ENCODE measurements around the gene SRRM4.
"Not testable (repeated sequence)": the region's sequence is repeated elsewhere in the genome, so short reads cannot be mapped to it uniquely, and the experiment has no call there.

SRRM4 gene

GRCh38 chr12:118986050-118986449 lies 4.7 kb downstream of the SRRM4 start:
- Mint-ChIP-seq H3K4me3 (no peak overlapping the region), H3K9me3 (peaks cover 3% of the 10 kb centered on the region), H3K4me1 (no peaks in the 10 kb centered on the region), H3K27ac (no peak overlapping the region), H3K27me3 (peaks cover 20% of the 10 kb centered on the region), H3K36me3 (no peaks in the 10 kb centered on the region)
- ATAC-seq = no peak

- Mint-ChIP-seq H3K4me1 (no peaks in the 10 kb centered on the region), H3K4me3 (no peak overlapping the region), H3K9me3 (peaks cover 5% of the 10 kb centered on the region), H3K27ac (no peak overlapping the region), H3K36me3 (no peaks in the 10 kb centered on the region), H3K27me3 (no peaks in the 10 kb centered on the region)
- no peak for ATAC-seq
Observed at GRCh38 chr12:118999107-118999506, 17.8 kb downstream of the SRRM4 start.

- ATAC-seq = no peak
- H3K9me3 Mint-ChIP-seq = peaks cover 9% of the 10 kb centered on the region
- no peak overlapping the region for H3K27ac Mint-ChIP-seq
- peaks cover 27% of the 10 kb centered on the region for H3K27me3 Mint-ChIP-seq
- H3K36me3 Mint-ChIP-seq = no peaks in the 10 kb centered on the region
- H3K4me3 Mint-ChIP-seq = no peak overlapping the region
- no peaks in the 10 kb centered on the region for H3K4me1 Mint-ChIP-seq
Observed at GRCh38 chr12:119005085-119005484, 23.7 kb downstream of the SRRM4 start.

GRCh38 chr12:119005913-119006312 lies 24.6 kb downstream of the SRRM4 start:
- Mint-ChIP-seq H3K27me3 (peaks cover 27% of the 10 kb centered on the region), H3K4me1 (no peaks in the 10 kb centered on the region), H3K4me3 (no peak overlapping the region), H3K36me3 (no peaks in the 10 kb centered on the region), H3K9me3 (peaks cover 6% of the 10 kb centered on the region), H3K27ac (no peak overlapping the region)
- no peak for ATAC-seq

GRCh38 chr12:119006746-119007145 lies 25.4 kb downstream of the SRRM4 start:
- H3K27me3 Mint-ChIP-seq = peaks cover 27% of the 10 kb centered on the region
- ATAC-seq = no peak
- no peak overlapping the region for H3K27ac Mint-ChIP-seq
- H3K4me3 Mint-ChIP-seq = no peak overlapping the region
- peaks cover 4% of the 10 kb centered on the region for H3K9me3 Mint-ChIP-seq
- H3K4me1 Mint-ChIP-seq = no peaks in the 10 kb centered on the region
- no peaks in the 10 kb centered on the region for H3K36me3 Mint-ChIP-seq

- not testable (repeated sequence) for H3K4me1 Mint-ChIP-seq, ATAC-seq, H3K27ac Mint-ChIP-seq, H3K9me3 Mint-ChIP-seq, H3K4me3 Mint-ChIP-seq, H3K36me3 Mint-ChIP-seq
- H3K27me3 Mint-ChIP-seq = peaks cover 27% of the 10 kb centered on the region
Observed at GRCh38 chr12:119008273-119008672, 26.9 kb downstream of the SRRM4 start.

DNA sequence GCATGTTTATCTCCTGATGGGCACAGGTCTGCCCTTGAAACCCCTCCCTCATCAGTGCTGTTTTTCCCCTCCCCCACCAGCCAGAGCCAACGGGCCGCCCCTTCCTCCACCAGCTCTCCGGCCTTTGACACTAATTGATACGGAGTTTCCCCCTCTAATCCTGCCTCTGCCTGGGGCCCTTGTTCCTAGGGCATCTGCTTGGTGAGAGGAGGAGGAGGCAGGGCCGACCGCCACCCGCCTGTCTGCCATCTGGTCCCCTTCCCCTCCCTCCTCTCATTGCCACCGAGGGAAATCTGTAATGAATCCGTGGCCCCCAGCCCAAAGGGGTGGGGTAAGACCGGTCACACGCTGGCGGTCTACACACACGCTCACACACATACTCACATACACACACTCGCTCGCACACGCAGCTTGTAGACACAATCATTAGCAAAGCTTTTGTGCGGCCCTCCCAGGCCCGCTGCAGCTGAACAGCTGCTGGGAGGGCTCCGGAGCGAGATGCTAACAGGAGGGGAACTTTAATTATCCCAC lies 27.4 kb downstream of the SRRM4 start:
- no peak overlapping the region for H3K27ac Mint-ChIP-seq
- H3K9me3 Mint-ChIP-seq = peaks cover 8% of the 10 kb centered on the region
- H3K4me1 Mint-ChIP-seq = no peaks in the 10 kb centered on the region
- peaks cover 27% of the 10 kb centered on the region for H3K27me3 Mint-ChIP-seq
- H3K4me3 Mint-ChIP-seq = no peak overlapping the region
- no peak for ATAC-seq
- no peaks in the 10 kb centered on the region for H3K36me3 Mint-ChIP-seq

- no peak for ATAC-seq
- Mint-ChIP-seq H3K9me3 (peaks cover 8% of the 10 kb centered on the region), H3K4me1 (no peaks in the 10 kb centered on the region), H3K4me3 (no peak overlapping the region), H3K27me3 (peaks cover 21% of the 10 kb centered on the region), H3K36me3 (no peaks in the 10 kb centered on the region), H3K27ac (no peak overlapping the region)
Observed at GRCh38 chr12:119011231-119011630, 29.9 kb downstream of the SRRM4 start.

DNA sequence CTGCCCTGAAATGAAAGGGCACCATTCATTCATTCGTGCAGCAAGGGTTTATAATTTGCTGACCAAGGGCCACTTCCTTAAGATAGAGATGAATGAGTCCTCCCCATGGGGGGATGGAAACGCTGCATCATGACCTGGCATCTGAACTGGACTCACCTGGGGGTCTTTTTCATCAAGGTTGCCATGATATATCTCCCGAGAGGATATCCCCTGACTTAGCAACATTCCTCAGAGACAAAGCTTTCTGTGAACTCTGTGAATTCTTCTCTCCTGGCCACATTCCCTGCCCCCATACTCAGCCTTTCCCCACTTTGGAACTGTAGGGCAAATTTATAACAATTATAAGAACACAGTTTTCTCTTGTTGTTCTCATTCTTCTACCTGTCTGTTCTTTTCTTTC lies 30.8 kb downstream of the SRRM4 start:
- no peak for ATAC-seq
- H3K4me3 Mint-ChIP-seq = no peak overlapping the region
- H3K27me3 Mint-ChIP-seq = peaks cover 24% of the 10 kb centered on the region

GRCh38 chr12:119013023-119013422 lies 31.7 kb downstream of the SRRM4 start:
- Mint-ChIP-seq H3K27me3 (peaks cover 32% of the 10 kb centered on the region), H3K36me3 (no peaks in the 10 kb centered on the region), H3K27ac (no peak overlapping the region), H3K4me3 (no peak overlapping the region), H3K4me1 (no peaks in the 10 kb centered on the region), H3K9me3 (peaks cover 8% of the 10 kb centered on the region)
- ATAC-seq = no peak

More for the DNA sequence above, 30.8 kb downstream of the SRRM4 start:
- Mint-ChIP-seq H3K27ac (no peak overlapping the region), H3K36me3 (no peaks in the 10 kb centered on the region), H3K9me3 (peaks cover 8% of the 10 kb centered on the region), H3K4me1 (no peaks in the 10 kb centered on the region)

DNA sequence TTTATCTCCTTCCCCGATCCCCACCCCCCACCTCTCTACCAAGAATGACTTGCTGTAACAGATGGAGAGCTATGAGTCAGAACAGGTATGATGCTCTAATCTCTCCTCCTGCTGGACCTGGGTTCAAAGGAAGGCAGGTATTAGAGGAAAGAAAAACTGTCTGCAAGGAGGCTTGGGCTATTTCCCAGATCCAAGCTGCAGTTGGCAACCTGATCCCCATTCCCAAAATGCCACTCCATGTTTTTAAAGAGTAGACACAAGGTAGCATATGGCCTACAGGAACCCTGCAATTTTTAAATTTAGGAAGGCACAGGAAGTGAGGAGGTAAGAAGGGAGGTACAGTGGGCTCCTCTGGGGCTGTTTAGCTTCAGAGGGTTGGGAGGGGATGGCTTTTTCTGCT lies 33.0 kb downstream of the SRRM4 start:
- ATAC-seq = no peak
- Mint-ChIP-seq H3K4me3 (no peak overlapping the region), H3K27me3 (peaks cover 25% of the 10 kb centered on the region), H3K9me3 (peaks cover 4% of the 10 kb centered on the region), H3K36me3 (no peaks in the 10 kb centered on the region), H3K27ac (no peak overlapping the region), H3K4me1 (no peaks in the 10 kb centered on the region)

DNA sequence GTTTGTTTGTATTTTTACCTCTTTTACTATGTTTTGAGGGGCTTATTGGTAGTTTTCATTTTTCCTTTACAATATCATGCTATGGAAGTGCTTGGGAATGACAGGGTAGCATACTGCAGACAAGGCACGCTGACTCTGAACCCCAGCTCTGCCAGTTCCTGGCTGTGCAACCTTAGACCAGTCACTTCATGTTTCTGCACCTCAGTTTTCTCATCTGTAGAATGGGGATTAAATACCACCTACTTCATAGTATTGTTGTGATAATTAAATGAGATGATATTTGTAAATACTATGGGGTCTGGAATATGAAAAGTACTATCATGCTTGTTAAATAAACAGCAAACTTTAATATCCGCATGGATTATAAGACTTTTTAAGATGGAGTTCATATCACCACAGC lies 35.4 kb downstream of the SRRM4 start:
- Mint-ChIP-seq H3K4me1 (no peaks in the 10 kb centered on the region), H3K4me3 (no peak overlapping the region), H3K9me3 (peaks cover 7% of the 10 kb centered on the region), H3K27me3 (peaks cover 27% of the 10 kb centered on the region), H3K36me3 (no peaks in the 10 kb centered on the region), H3K27ac (no peak overlapping the region)
- ATAC-seq = no peak

DNA sequence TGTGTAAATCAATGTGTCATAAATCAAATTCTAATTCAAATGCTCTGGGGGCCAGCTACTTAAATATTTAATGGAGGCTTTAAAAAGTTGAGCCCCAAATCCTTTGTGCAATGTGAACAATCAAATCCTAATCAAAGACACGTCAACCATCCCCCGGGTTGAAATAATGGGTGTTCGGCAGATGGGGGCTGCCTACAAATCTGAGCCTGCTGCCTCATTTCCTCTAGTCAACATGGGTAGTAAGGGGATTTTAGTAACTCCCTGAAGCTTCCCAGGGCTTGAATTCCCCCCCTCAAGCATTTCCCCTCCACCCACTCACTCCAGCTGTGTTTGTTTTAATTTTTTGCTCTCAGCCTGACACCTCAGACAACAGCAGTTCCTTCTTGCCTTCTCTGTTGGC lies 37.8 kb downstream of the SRRM4 start:
- Mint-ChIP-seq H3K36me3 (no peaks in the 10 kb centered on the region), H3K4me1 (no peaks in the 10 kb centered on the region), H3K9me3 (peaks cover 3% of the 10 kb centered on the region), H3K27ac (no peak overlapping the region), H3K4me3 (no peak overlapping the region), H3K27me3 (peaks cover 27% of the 10 kb centered on the region)
- ATAC-seq = no peak

DNA sequence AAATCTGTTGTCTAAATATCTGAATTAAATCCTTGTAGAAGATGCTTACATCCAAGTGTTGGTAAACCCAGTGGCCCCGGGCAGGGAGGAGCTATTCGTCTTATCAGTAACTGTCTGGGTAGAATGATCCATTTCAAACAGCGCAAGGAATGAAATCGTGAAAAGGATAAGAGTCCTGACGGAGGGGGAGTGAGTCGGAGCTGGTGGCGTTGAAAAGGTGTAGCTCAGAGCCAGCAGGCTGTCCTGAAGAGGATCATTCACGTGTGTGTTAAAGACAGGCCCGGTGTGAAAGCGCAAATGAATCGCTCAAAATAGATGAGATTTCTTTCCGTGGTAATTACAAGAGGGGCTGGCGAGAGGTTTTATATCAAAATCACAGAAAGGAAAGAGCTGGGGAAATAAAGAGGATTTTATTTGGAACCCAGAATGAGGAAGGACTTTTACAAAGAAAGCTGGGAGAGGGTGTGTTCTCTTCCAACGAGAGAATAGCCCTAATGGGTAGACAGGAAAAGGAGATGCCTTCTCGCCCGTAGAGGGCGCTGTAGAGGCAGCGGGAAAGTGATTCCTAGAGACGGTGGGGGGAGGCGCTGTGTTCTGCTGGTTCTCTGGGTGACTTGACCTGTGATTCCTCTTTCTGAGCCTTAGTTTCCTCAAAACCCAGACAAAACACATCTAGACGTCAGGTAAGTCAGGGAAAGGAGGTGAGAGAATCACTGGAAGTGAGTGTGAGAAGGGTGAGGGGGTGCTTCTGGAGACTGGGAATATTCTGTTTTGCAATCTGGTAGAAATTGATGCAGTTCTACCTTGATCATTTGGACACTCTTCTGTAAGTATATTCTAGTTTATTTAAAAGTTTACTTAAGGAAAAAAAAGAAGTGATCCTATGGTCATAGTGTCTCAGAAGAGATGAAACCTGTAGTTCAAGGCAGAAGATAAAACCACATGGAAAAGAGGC lies 39.3 kb downstream of the SRRM4 start:
- no peaks in the 10 kb centered on the region for H3K4me1 Mint-ChIP-seq
- H3K9me3 Mint-ChIP-seq = peaks cover 3% of the 10 kb centered on the region
- H3K27me3 Mint-ChIP-seq = peaks cover 27% of the 10 kb centered on the region
- H3K4me3 Mint-ChIP-seq = no peak overlapping the region
- H3K27ac Mint-ChIP-seq = no peak overlapping the region
- no peak for ATAC-seq
- no peaks in the 10 kb centered on the region for H3K36me3 Mint-ChIP-seq

DNA sequence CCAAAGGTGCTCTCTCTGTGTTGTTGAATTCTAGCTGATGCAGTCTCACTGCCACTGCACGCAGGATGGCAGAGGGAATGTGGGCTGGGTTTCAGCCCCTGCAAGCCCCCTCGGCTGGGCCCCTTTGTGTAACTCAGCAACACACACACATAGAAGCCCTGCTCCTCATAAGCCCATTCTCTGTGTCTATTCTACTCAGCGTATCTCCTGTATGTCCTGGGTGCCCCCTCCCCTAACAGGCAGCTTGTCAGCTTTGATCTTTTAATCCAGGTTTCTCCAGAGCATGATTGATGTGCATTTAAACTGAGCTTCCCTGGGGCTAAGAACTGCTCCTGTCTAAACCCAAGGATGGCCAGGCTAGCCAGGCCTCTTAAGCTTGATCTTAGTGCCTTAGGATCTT lies 43.0 kb downstream of the SRRM4 start:
- Mint-ChIP-seq H3K4me3 (no peak overlapping the region), H3K27me3 (peaks cover 10% of the 10 kb centered on the region), H3K36me3 (no peaks in the 10 kb centered on the region), H3K4me1 (no peaks in the 10 kb centered on the region), H3K9me3 (peaks cover 3% of the 10 kb centered on the region), H3K27ac (no peak overlapping the region)
- peak; percentile 12 for ATAC-seq

- H3K4me3 Mint-ChIP-seq = no peak overlapping the region
- no peaks in the 10 kb centered on the region for H3K36me3 Mint-ChIP-seq
- ATAC-seq = no peak
- H3K27ac Mint-ChIP-seq = no peak overlapping the region
- H3K27me3 Mint-ChIP-seq = peaks cover 3% of the 10 kb centered on the region
- H3K4me1 Mint-ChIP-seq = no peaks in the 10 kb centered on the region
- peaks cover 5% of the 10 kb centered on the region for H3K9me3 Mint-ChIP-seq
Observed at GRCh38 chr12:119025786-119026185, 44.4 kb downstream of the SRRM4 start.
